HepG2 (cell line): Measurements from ENCODE around the gene C1orf216. TPM values are rescaled to one million over a fixed set of nuclear protein-coding genes. Genes with fewer than 3 reads are reported as not detected.

Experiments
- ATAC-seq: fragments of 200-7000 bp; cut with Tn5 transposase; 3 replicates; pipeline ENCODE4 v1.9.1; 2020; ENCODE audit warnings: mild to moderate bottlenecking, moderate library complexity
- BruUV-seq: library from RNA; stranded (reverse); fragments of 400-500 nt; replicated peaks from 2 replicates; lab custom pipeline; 2021; lab: Mats Ljungman, UMichigan
- CTCF ChIA-PET: fragments of 300-600 bp; formaldehyde crosslinking; extraction: SDS; loops from one replicate; lab custom pipeline; 2021; ENCODE audit warnings: low total read pairs, inconsistent platforms, low intra/inter-chr PET ratio; lab: Yijun Ruan, JAX
- POLR2A ChIA-PET: fragments of 350-600 bp; sonication (Branson Sonifier 250); formaldehyde crosslinking; loops from one replicate; lab custom pipeline; 2020; ENCODE audit warnings: antibody characterized with exemption, inconsistent platforms; lab: Yijun Ruan, JAX
- DNase-seq: peaks from one replicate; pipeline ENCODE4 v3.0.0-alpha.2; 2015; ENCODE audit warnings: low spot score
- FAIRE-seq: peaks from 3 replicates; lab custom pipeline; 2011; peaks lifted over from hg19 to GRCh38; lab: Jason Lieb, UNC
- H2AFZ ChIP-seq: one replicate; pipeline ENCODE4 v1.6.1; 2011; ENCODE audit warnings: low read length, inconsistent platforms
- H3K27ac ChIP-seq: fragments of 300-600 bp; 3 replicates; pipeline ENCODE4 v1.8.0; 2011; ENCODE audit warnings: mixed run types, mild to moderate bottlenecking, mixed read lengths, low read length, inconsistent platforms; ENCODE audit not compliant: insufficient read depth; ENCODE audit errors: extremely low read length
- H3K27me3 ChIP-seq, 2 experiments: fragments of 200-600 bp in 1 of 2; 2 replicates in 1 of 2; 3 replicates in 1 of 2; pipeline versions ENCODE4 v1.6.0 to v1.8.0; 2011; ENCODE audit warnings: low read length in 2 of 2, mild to moderate bottlenecking in 2 of 2, moderate library complexity in 2 of 2, inconsistent platforms in 1 of 2; ENCODE audit not compliant: insufficient read depth in 2 of 2, control insufficient read depth in 1 of 2
- H3K36me3 ChIP-seq, 2 experiments: fragments of 200-600 bp in 1 of 2; replicated peaks in 1 of 2; 2 replicates in 1 of 2; 3 replicates in 1 of 2; pipeline versions ENCODE4 v1.5.1 to v1.8.0; 2011; ENCODE audit warnings: low read length in 2 of 2, inconsistent platforms in 1 of 2; ENCODE audit not compliant: insufficient read depth in 2 of 2, control insufficient read depth in 1 of 2
- H3K4me1 ChIP-seq: 2 replicates; pipeline ENCODE4 v1.5.1; 2012; ENCODE audit warnings: low read length, inconsistent platforms; ENCODE audit not compliant: insufficient read depth
- H3K4me2 ChIP-seq: 2 replicates; pipeline ENCODE4 v1.6.0; 2011; ENCODE audit warnings: low read depth, low read length, inconsistent platforms
- H3K4me3 ChIP-seq, 3 experiments: fragments of 200-600 bp in 1 of 3; sonication (generic), shearing (Covaris generic) in 1 of 3; replicated peaks in 1 of 3; 2 replicates each; pipeline ENCODE4 v1.5.1; 2011 to 2016; ENCODE audit warnings: low read length in 3 of 3, inconsistent platforms in 2 of 3, low read depth in 2 of 3, mild to moderate bottlenecking in 2 of 3, control low read depth in 1 of 3, mixed read lengths in 1 of 3; ENCODE audit not compliant: insufficient read depth in 1 of 3
- H3K79me2 ChIP-seq: one replicate; pipeline ENCODE4 v1.6.1; 2011; ENCODE audit warnings: low read length, inconsistent platforms; ENCODE audit not compliant: insufficient read depth
- H3K9ac ChIP-seq: 2 replicates; pipeline ENCODE4 v1.6.0; 2011; ENCODE audit warnings: mild to moderate bottlenecking, low read depth, low read length, inconsistent platforms; ENCODE audit not compliant: insufficient read depth
- H3K9me3 ChIP-seq: 2 replicates; pipeline ENCODE4 v1.5.1; 2012; ENCODE audit warnings: mild to moderate bottlenecking, low read length
- H4K20me1 ChIP-seq: 2 replicates; pipeline ENCODE4 v1.6.0; 2011; ENCODE audit warnings: inconsistent platforms, mild to moderate bottlenecking, low read length, moderate library complexity; ENCODE audit not compliant: insufficient read depth
- GATAD2A ChIP-seq: IDR thresholded peaks from 2 replicates; pipeline ENCODE4 v1.6.1; 2016
- HOXA7 ChIP-seq: sonication (generic); formaldehyde crosslinking; IDR thresholded peaks from 2 replicates; pipeline ENCODE4 v1.8.1; 2022; ENCODE audit warnings: mild to moderate bottlenecking, missing genetic modification reagents, moderate library complexity
- MAF1 ChIP-seq: sonication (generic); formaldehyde crosslinking; IDR thresholded peaks from 2 replicates; pipeline ENCODE4 v1.5.0; 2020; ENCODE audit warnings: missing genetic modification reagents, borderline replicate concordance
- NPAS2 ChIP-seq: sonication (generic); formaldehyde crosslinking; IDR thresholded peaks from 2 replicates; pipeline ENCODE4 v1.8.0; 2022; ENCODE audit warnings: mild to moderate bottlenecking, missing genetic modification reagents, borderline replicate concordance
- REXO4 ChIP-seq: sonication (generic); formaldehyde crosslinking; IDR thresholded peaks from 2 replicates; pipeline ENCODE4 v1.8.0; 2022; ENCODE audit warnings: missing genetic modification reagents, mild to moderate bottlenecking, borderline replicate concordance
- SAP130 ChIP-seq: IDR thresholded peaks from 2 replicates; pipeline ENCODE4 v1.6.1; 2016; ENCODE audit warnings: low read depth
- ZFY ChIP-seq: sonication (generic); formaldehyde crosslinking; IDR thresholded peaks from 2 replicates; pipeline ENCODE4 v1.4.0; 2020; ENCODE audit warnings: missing genetic modification reagents
- ZNF17 ChIP-seq: sonication (generic); formaldehyde crosslinking; IDR thresholded peaks from 2 replicates; pipeline ENCODE4 v1.5.0; 2020; ENCODE audit warnings: mild to moderate bottlenecking, missing genetic modification reagents
- ZNF343 ChIP-seq: sonication (generic); formaldehyde crosslinking; IDR thresholded peaks from 2 replicates; pipeline ENCODE4 v1.4.0; 2020; ENCODE audit warnings: mild to moderate bottlenecking, missing genetic modification reagents
- ZNF678 ChIP-seq: sonication (generic); formaldehyde crosslinking; IDR thresholded peaks from 2 replicates; pipeline ENCODE4 v1.4.0; 2020; ENCODE audit warnings: mild to moderate bottlenecking, missing genetic modification reagents
- WGBS: methylation state at CpG from one replicate; pipeline ENCODE4 v1.1.6; 2017; ENCODE audit warnings: low lambda C conversion rate; 5-methylcytosine and 5-hydroxymethylcytosine counted together
- in situ Hi-C: cut with HindIII; loops from 2 replicates; pipeline ENCODE4 v1.10.0; 2017; ENCODE audit warnings: low pct_unique_long_range_greater_than_20kb; ENCODE audit not compliant: extremely low pct_ligation_motif_present
- intact Hi-C: fragments of 100-400 bp; cut with micrococcal nuclease; formaldehyde crosslinking; loops from one replicate; pipeline ENCODE4 v1.10.0; 2022; ENCODE audit not compliant: unreplicated experiment
- polyA plus RNA-seq, 8 experiments: library from polyadenylated mRNA; depleted of rRNA in 3 of 8; stranded (reverse) in 7 of 8; unstranded in 1 of 8; fragments of >200 nt; fragmentation: Illumina TruSeq in 4 of 8; extraction: Trizol in 4 of 8; gene quantifications; 2 replicates each; pipeline versions ENCODE4 v1.2.1 to v1.2.3, GENCODE V29; 2011 to 2016; ENCODE audit warnings: low read depth in 4 of 8, missing spikeins in 1 of 8, mixed read lengths in 1 of 8; ENCODE audit not compliant: insufficient read depth in 1 of 8
- total RNA-seq, 5 experiments: library from RNA; depleted of rRNA; stranded (reverse); fragments of >200 nt; fragmentation: Illumina TruSeq; extraction: Trizol; gene quantifications; 2 replicates each; pipeline ENCODE4 v1.2.3, GENCODE V29; 2016; ENCODE audit warnings: low read depth in 1 of 5
- TF ChIP-seq, protein P1 (sequence below): sonication (generic); formaldehyde crosslinking; IDR thresholded peaks from 2 replicates; pipeline ENCODE4 v1.8.1; 2023; ENCODE audit warnings: mild to moderate bottlenecking, moderate library complexity, missing genetic modification reagents
- TF ChIP-seq, protein P2 (sequence below): sonication (generic); formaldehyde crosslinking; IDR thresholded peaks from 2 replicates; pipeline ENCODE4 v1.4.0; 2020; ENCODE audit warnings: missing genetic modification reagents
- TF ChIP-seq, protein P3 (sequence below): sonication (generic); formaldehyde crosslinking; IDR thresholded peaks from 2 replicates; pipeline ENCODE4 v1.8.0; 2023; ENCODE audit warnings: mild to moderate bottlenecking, missing genetic modification reagents
- TF ChIP-seq, protein P4 (sequence below): sonication (generic); formaldehyde crosslinking; IDR thresholded peaks from 2 replicates; pipeline ENCODE4 v1.4.0; 2020; ENCODE audit warnings: mild to moderate bottlenecking, missing genetic modification reagents
- TF ChIP-seq, protein P5 (sequence below): sonication (generic); formaldehyde crosslinking; IDR thresholded peaks from 2 replicates; pipeline ENCODE4 v1.4.0; 2020; ENCODE audit warnings: missing genetic modification reagents

The C1orf216 gene
- total and polyA plus RNA-seq, 2 of the 13 experiments (the other 11 are each of a cell fraction or from before 2014, with no cell fraction given), result 0.48 to 1.1 TPM

DNA sequence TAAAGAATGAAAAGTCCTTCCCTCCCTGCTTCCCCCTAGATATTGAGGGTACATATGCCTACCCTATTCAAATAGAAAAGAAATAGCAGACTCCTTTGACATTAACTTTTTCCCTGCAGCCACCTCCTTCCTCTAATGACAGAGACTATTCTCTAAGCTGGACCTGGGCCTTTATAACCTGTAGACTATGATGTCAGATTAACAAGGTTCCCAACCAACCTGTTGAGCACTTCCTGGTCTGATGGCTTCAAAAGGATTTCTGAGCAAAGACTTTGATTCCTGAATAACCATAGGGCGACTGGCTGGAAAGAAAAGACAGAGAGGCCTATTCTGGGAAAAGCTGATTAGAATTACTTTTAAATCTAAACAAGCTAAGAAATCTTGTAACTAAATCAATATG is 18.4 kb upstream of the C1orf216 start:
- POLR2A ChIA-PET, result no interaction called here
- no peak overlapping the region for H3K27ac ChIP-seq
- H3K4me1 ChIP-seq, result no peaks in the 10 kb centered on the region
- H3K9me3 ChIP-seq, result no peaks in the 10 kb centered on the region
- DNase-seq (no peak), FAIRE-seq (no peak), ATAC-seq (no peak)
- no peak overlapping the region for H3K9ac ChIP-seq
- H3K27me3 ChIP-seq, result no peaks in the 10 kb centered on the region
- intact Hi-C loops (no loop called here), in situ Hi-C loops (loop anchor here (25.0 kb wide), 1 partner anchor 300 kb away; no protein-coding TSS in a partner anchor)
- H2AFZ ChIP-seq, result no peak overlapping the region
- no peak overlapping the region for H3K4me2 ChIP-seq
- BruUV-seq, result no TSS peak
- 96% methylated on average over 1 of the region's 1 CpG for WGBS
- H3K4me3 ChIP-seq, result no peak overlapping the region
- H4K20me1 ChIP-seq, result no peaks in the 10 kb centered on the region
- peaks cover 7 to 37% of the 10 kb centered on the region in 2 experiments; a peak in 4 of 5 replicates for H3K36me3 ChIP-seq
- CTCF ChIA-PET, result no interaction called here
- no peaks in the 10 kb centered on the region for H3K79me2 ChIP-seq
- no peak for TF ChIP-seq MAF1
- TF ChIP-seq, protein P1, sequence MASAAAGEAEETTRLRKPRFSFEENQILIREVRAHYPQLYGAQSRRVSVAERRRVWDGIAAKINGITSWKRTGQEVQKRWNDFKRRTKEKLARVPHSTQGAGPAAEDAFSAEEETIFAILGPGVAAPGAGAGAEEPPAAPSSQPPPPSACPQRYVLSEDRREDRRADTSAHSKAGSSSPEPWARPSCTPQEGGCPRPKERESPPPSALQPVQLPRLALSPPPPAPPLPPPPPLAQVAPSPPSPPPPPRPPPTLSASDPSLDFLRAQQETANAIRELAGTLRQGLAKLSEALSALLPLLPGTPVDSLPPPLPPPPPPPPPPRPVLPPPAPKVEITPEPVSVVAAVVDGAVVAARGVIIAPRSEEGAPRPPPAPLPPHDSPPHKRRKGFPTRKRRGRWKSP (CRISPR knock-in tag), result no peak

DNA sequence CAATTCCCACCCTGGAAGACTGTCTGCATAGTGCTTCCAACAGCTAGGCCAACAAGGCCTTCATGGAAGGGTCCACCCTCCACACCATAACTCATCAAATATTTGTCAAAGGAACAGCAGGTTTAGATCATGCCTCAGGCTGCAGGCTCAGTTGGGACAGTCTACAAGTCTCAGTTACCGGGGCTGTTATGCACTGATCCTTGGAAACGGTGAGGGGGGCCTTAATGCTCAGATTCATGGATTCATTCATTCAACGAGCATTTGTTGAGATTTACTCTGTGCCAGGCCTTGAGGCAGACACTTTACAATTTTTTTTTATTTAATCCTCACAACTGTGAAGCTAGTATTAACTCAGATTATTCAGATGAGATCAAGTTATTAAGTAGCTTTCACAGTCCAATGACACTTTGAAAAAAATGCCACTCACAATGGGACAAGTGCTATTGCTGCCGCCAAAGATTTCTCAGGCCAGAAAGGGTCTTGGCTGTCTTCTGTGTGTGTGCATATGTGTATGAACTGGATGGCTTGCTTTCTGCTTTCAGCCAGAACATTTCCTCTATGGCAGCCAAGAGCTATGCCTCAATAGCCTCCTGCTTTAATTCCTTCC is 8.9 kb upstream of the C1orf216 start:
- in situ Hi-C loops, result loop anchor here (25.0 kb wide), 1 partner anchor 290 kb away; no protein-coding TSS in a partner anchor
- Histone ChIP-seq H3K79me2 (no peaks in the 10 kb centered on the region), H3K4me1 (no peaks in the 10 kb centered on the region), H3K9ac (no peak overlapping the region), H3K4me2 (no peak overlapping the region), H3K27ac (no peak overlapping the region), H3K27me3 (no peaks in the 10 kb centered on the region), H3K36me3 (peaks cover 0 to 1% of the 10 kb centered on the region in 2 experiments; a peak in 2 of 5 replicates), H3K9me3 (no peaks in the 10 kb centered on the region), H2AFZ (no peak overlapping the region), H3K4me3 (no peak overlapping the region), H4K20me1 (no peaks in the 10 kb centered on the region)
- POLR2A ChIA-PET, result no interaction called here
- intact Hi-C loops, result loop anchor here (1.0 to 2.0 kb wide), 2 partner anchors 47 to 158 kb away; no protein-coding TSS in a partner anchor
- ATAC-seq, result peak; percentile 23; the same call in 2 of the 3 replicates
- no TSS peak for BruUV-seq
- no peak for FAIRE-seq
- CTCF ChIA-PET, result interaction anchor here (2.5 kb wide), 1 partner anchor 159 kb away, joined by 15 read pairs; no protein-coding TSS in a partner anchor
- DNase-seq, result no peak
- WGBS, result 90% methylated on average over 4 of the region's 4 CpGs
- TF ChIP-seq ZNF678 (no peak), GATAD2A (no peak), ZFY (no peak), ZNF17 (CRISPR knock-in tag) (no peak), HOXA7 (CRISPR knock-in tag) (no peak), ZNF343 (CRISPR knock-in tag) (no peak), REXO4 (CRISPR knock-in tag) (no peak), SAP130 (CRISPR knock-in tag) (no peak), NPAS2 (CRISPR knock-in tag) (no peak)
- TF ChIP-seq, protein P2, sequence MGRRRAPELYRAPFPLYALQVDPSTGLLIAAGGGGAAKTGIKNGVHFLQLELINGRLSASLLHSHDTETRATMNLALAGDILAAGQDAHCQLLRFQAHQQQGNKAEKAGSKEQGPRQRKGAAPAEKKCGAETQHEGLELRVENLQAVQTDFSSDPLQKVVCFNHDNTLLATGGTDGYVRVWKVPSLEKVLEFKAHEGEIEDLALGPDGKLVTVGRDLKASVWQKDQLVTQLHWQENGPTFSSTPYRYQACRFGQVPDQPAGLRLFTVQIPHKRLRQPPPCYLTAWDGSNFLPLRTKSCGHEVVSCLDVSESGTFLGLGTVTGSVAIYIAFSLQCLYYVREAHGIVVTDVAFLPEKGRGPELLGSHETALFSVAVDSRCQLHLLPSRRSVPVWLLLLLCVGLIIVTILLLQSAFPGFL (CRISPR knock-in tag), result no peak
- TF ChIP-seq, protein P3, sequence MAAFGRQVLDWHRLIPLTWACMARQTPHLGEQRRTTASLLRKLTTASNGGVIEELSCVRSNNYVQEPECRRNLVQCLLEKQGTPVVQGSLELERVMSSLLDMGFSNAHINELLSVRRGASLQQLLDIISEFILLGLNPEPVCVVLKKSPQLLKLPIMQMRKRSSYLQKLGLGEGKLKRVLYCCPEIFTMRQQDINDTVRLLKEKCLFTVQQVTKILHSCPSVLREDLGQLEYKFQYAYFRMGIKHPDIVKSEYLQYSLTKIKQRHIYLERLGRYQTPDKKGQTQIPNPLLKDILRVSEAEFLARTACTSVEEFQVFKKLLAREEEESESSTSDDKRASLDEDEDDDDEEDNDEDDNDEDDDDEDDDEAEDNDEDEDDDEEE (CRISPR knock-in tag), result no peak
- TF ChIP-seq, protein P4, sequence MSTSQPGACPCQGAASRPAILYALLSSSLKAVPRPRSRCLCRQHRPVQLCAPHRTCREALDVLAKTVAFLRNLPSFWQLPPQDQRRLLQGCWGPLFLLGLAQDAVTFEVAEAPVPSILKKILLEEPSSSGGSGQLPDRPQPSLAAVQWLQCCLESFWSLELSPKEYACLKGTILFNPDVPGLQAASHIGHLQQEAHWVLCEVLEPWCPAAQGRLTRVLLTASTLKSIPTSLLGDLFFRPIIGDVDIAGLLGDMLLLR (CRISPR knock-in tag), result no peak
- TF ChIP-seq, protein P5, sequence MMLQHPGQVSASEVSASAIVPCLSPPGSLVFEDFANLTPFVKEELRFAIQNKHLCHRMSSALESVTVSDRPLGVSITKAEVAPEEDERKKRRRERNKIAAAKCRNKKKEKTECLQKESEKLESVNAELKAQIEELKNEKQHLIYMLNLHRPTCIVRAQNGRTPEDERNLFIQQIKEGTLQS (CRISPR knock-in tag), result no peak
